GM21390 (cell line): ENCODE data around the gene MGMT.

Source experiments
- ATAC-seq: cut with Tn5 transposase; IDR thresholded peaks from one replicate; pipeline ENCODE4 v1.9.1; 2021; ENCODE audit not compliant: unreplicated experiment

The MGMT gene

GRCh38 chr10:129768437-129769355, 301.7 kb downstream of the MGMT start:
- no peak for ATAC-seq

- ATAC-seq, result no peak
Measured at GRCh38 chr10:129769381-129770116, 302.5 kb downstream of the MGMT start.

GRCh38 chr10:129770286-129770685, 303.2 kb downstream of the MGMT start:
- ATAC-seq, result no peak

- no peak for ATAC-seq
Measured at GRCh38 chr10:129771024-129771423, 304.0 kb downstream of the MGMT start.

- no peak for ATAC-seq
Measured at GRCh38 chr10:129771576-129771975, 304.5 kb downstream of the MGMT start.

- no peak for ATAC-seq
Measured at GRCh38 chr10:129771991-129772431, 305.0 kb downstream of the MGMT start.

- no peak for ATAC-seq
Measured at GRCh38 chr10:129772468-129773358, 305.7 kb downstream of the MGMT start.

GRCh38 chr10:129773359-129773990, 306.4 kb downstream of the MGMT start:
- no peak for ATAC-seq

- ATAC-seq, result no peak
Measured at GRCh38 chr10:129774082-129774735, 307.2 kb downstream of the MGMT start.

GRCh38 chr10:129774736-129775401, 307.8 kb downstream of the MGMT start:
- ATAC-seq, result no peak

GRCh38 chr10:129775681-129776080, 308.6 kb downstream of the MGMT start:
- no peak for ATAC-seq

GRCh38 chr10:129777687-129778086, 310.6 kb downstream of the MGMT start:
- no peak for ATAC-seq

- ATAC-seq, result no peak
Measured at GRCh38 chr10:129778571-129778970, 311.5 kb downstream of the MGMT start.

- no peak for ATAC-seq
Measured at GRCh38 chr10:129779126-129780111, 312.4 kb downstream of the MGMT start.

GRCh38 chr10:129780198-129780597, 313.2 kb downstream of the MGMT start:
- ATAC-seq, result no peak

GRCh38 chr10:129780901-129781795, 314.1 kb downstream of the MGMT start:
- ATAC-seq, result no peak

GRCh38 chr10:129784291-129784690, 317.2 kb downstream of the MGMT start:
- ATAC-seq, result no peak
